NCI-H2107 (cell line): ENCODE data around the gene FURIN.
"Not testable (repeated sequence)": the region's sequence is repeated elsewhere in the genome, so short reads cannot be mapped to it uniquely, and the experiment has no call there.

Experiments
- DNase-seq: peaks from one replicate; lab custom pipeline; 2025; lab: John Stamatoyannopoulos, UW

FURIN gene

GRCh38 chr15:90870354-90871138 lies 2.2 kb downstream of the FURIN start:
- DNase-seq: no peak

GRCh38 chr15:90871139-90871715 lies 2.8 kb downstream of the FURIN start:
- DNase-seq: no peak

GRCh38 chr15:90871716-90872485 lies 3.5 kb downstream of the FURIN start:
- DNase-seq: no peak

- DNase-seq: no peak
Observed at GRCh38 chr15:90872486-90873184, 4.2 kb downstream of the FURIN start.

GRCh38 chr15:90873488-90873997 lies 5.2 kb downstream of the FURIN start:
- no peak for DNase-seq

- DNase-seq: no peak
Observed at GRCh38 chr15:90873998-90874605, 5.7 kb downstream of the FURIN start.

- not testable (repeated sequence) for DNase-seq
Observed at GRCh38 chr15:90874986-90875385, 6.6 kb downstream of the FURIN start.

DNA sequence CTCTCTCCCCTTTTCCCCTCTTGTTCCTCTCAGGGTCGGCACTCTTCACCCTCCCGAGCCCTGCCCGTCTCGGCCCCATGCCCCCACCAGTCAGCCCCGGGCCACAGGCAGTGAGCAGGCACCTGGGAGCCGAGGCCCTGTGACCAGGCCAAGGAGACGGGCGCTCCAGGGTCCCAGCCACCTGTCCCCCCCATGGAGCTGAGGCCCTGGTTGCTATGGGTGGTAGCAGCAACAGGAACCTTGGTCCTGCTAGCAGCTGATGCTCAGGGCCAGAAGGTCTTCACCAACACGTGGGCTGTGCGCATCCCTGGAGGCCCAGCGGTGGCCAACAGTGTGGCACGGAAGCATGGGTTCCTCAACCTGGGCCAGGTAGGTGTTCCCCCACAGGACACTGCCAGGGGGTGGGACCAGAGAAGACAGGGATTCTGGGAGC lies 7.2 kb downstream of the FURIN start:
- no peak for DNase-seq

GRCh38 chr15:90876046-90876445 lies 7.7 kb downstream of the FURIN start:
- DNase-seq: no peak

- no peak for DNase-seq
Observed at GRCh38 chr15:90876512-90877170, 8.3 kb downstream of the FURIN start.

- DNase-seq: no peak
Observed at GRCh38 chr15:90877315-90877714, 8.9 kb downstream of the FURIN start.

GRCh38 chr15:90877996-90878395 lies 9.6 kb downstream of the FURIN start:
- no peak for DNase-seq

DNA sequence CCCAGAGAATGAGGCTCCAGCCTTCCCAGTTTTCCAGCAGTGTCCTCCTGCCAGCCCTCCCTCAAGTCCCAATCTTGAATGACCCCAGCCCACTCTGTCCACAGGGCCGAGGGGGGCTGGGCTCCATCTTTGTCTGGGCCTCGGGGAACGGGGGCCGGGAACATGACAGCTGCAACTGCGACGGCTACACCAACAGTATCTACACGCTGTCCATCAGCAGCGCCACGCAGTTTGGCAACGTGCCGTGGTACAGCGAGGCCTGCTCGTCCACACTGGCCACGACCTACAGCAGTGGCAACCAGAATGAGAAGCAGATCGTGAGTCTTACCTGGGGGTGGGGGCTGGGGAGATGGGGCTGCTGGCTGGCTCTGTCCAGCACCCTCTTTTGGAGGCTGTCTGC lies 10.3 kb downstream of the FURIN start:
- DNase-seq: no peak

DNA sequence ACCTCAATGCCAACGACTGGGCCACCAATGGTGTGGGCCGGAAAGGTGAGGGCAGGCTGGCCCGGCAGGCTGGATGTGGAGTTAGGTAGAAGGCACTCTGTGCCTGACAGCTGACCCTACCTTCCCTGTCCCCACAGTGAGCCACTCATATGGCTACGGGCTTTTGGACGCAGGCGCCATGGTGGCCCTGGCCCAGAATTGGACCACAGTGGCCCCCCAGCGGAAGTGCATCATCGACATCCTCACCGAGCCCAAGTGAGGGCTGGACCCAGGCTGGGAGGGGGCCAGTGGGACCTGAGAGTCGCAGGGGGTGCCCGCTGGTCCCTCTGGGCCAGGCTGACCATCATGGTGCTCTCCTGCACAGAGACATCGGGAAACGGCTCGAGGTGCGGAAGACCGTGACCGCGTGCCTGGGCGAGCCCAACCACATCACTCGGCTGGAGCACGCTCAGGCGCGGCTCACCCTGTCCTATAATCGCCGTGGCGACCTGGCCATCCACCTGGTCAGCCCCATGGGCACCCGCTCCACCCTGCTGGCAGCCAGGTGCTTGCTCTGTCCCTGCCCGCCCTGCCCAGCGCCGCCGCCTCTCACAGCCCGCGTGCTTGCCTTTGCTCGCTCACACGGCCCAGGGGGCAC lies 11.5 kb downstream of the FURIN start:
- DNase-seq: no peak

DNA sequence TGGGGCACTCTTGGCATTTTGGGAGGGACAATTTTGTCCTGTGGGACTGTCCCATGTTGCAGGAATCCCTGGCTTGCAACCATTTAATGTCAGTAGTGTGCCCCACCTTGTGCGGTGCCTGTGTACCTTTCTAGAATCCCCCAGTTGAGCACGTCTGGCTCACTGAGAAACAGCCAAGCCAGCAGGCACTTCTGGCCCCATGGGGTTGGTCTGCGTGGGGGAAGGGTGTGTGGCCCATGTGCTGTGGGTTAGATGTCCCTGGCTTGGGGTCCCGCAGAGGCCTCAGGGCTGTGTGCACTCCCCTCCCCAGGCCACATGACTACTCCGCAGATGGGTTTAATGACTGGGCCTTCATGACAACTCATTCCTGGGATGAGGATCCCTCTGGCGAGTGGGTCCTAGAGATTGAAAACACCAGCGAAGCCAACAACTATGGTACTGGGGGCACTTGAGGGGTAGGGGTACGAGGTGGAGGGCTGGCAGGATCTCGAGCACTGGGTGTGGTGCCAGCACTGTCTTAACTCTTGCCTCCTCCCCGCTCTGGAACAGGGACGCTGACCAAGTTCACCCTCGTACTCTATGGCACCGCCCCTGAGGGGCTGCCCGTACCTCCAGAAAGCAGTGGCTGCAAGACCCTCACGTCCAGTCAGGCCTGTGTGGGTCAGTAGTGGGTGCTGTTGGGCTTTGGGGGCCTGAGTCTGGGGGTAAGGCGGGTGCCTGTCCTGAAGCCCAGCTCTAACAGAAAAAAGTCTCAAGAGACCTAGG lies 12.2 kb downstream of the FURIN start:
- no peak for DNase-seq

- DNase-seq: no peak
Observed at GRCh38 chr15:90881181-90881977, 13.0 kb downstream of the FURIN start.

GRCh38 chr15:90881978-90882721 lies 13.8 kb downstream of the FURIN start:
- DNase-seq: no peak

- DNase-seq: no peak
Observed at GRCh38 chr15:90882781-90883525, 14.6 kb downstream of the FURIN start.
